Keratinocyte (primary cell): ENCODE measurements around the gene FEM1A. TPM values are rescaled to one million over a fixed set of nuclear protein-coding genes. Genes with fewer than 3 reads are reported as not detected.

Source experiments
- DNase-seq: peaks from one replicate; pipeline ENCODE4 v3.0.0-alpha.2; 2011; ENCODE audit warnings: low read depth, missing footprints, low spot score
- FAIRE-seq: peaks from 2 replicates; lab custom pipeline; 2011; peaks lifted over from hg19 to GRCh38; lab: Jason Lieb, UNC
- H2AFZ ChIP-seq: 2 replicates; pipeline ENCODE4 v1.6.0; 2012; ENCODE audit warnings: low read length, control low read depth, inconsistent platforms; ENCODE audit not compliant: control insufficient read depth
- H3K27ac ChIP-seq: 2 replicates; pipeline ENCODE4 v1.5.1; 2011; ENCODE audit warnings: low read length; ENCODE audit not compliant: control insufficient read depth, insufficient read depth
- H3K27me3 ChIP-seq: 3 replicates; pipeline ENCODE4 v1.6.0; 2011; ENCODE audit warnings: low read length; ENCODE audit not compliant: control insufficient read depth, insufficient read depth; ENCODE audit errors: extremely low read depth
- H3K36me3 ChIP-seq, 2 experiments: 2 replicates in 1 of 2; 3 replicates in 1 of 2; pipeline ENCODE4 v1.5.1; 2011; ENCODE audit warnings: low read length in 2 of 2, mild to moderate bottlenecking in 1 of 2; ENCODE audit not compliant: control insufficient read depth in 2 of 2, insufficient read depth in 2 of 2; ENCODE audit errors: extremely low read depth in 1 of 2
- H3K4me1 ChIP-seq: 3 replicates; pipeline ENCODE4 v1.5.1; 2011; ENCODE audit warnings: low read length; ENCODE audit not compliant: control insufficient read depth, insufficient read depth; ENCODE audit errors: extremely low read depth
- H3K4me2 ChIP-seq: 3 replicates; pipeline ENCODE4 v1.6.0; 2011; ENCODE audit warnings: low read depth, low read length; ENCODE audit not compliant: control insufficient read depth, insufficient read depth; ENCODE audit errors: extremely low read depth
- H3K4me3 ChIP-seq, 3 experiments: fragments of 200-600 bp in 1 of 3; sonication (generic) in 1 of 3; 2 replicates in 2 of 3; 3 replicates in 1 of 3; pipeline ENCODE4 v1.5.1; 2011 to 2016; ENCODE audit warnings: low read length in 3 of 3, mild to moderate bottlenecking in 3 of 3, control low read depth in 2 of 3, inconsistent platforms in 1 of 3, low read depth in 1 of 3, mixed read lengths in 1 of 3, mixed run types in 1 of 3, moderate library complexity in 1 of 3; ENCODE audit not compliant: control insufficient read depth in 2 of 3, insufficient read depth in 2 of 3; ENCODE audit errors: extremely low read depth in 1 of 3
- H3K79me2 ChIP-seq: 2 replicates; pipeline ENCODE4 v1.6.0; 2012; ENCODE audit warnings: low read length; ENCODE audit not compliant: control insufficient read depth, insufficient read depth
- H3K9ac ChIP-seq: 3 replicates; pipeline ENCODE4 v1.6.0; 2011; ENCODE audit warnings: low read length; ENCODE audit not compliant: control insufficient read depth, insufficient read depth; ENCODE audit errors: extremely low read depth
- H3K9me1 ChIP-seq: 3 replicates; pipeline ENCODE4 v1.6.0; 2011; ENCODE audit warnings: low read length; ENCODE audit not compliant: control insufficient read depth, insufficient read depth; ENCODE audit errors: extremely low read depth
- H3K9me3 ChIP-seq: 2 replicates; pipeline ENCODE4 v1.5.1; 2012; ENCODE audit warnings: low read depth, low read length; ENCODE audit not compliant: control insufficient read depth
- H4K20me1 ChIP-seq: 3 replicates; pipeline ENCODE4 v1.6.0; 2011; ENCODE audit warnings: low read length; ENCODE audit not compliant: control insufficient read depth, insufficient read depth; ENCODE audit errors: extremely low read depth
- EZH2 ChIP-seq: IDR thresholded peaks from one replicate; pipeline ENCODE4 v1.6.1; 2012; ENCODE audit warnings: inconsistent platforms, mild to moderate bottlenecking, low read length, moderate library complexity
- dilution Hi-C: fragments of 300-500 bp; cut with MboI; formaldehyde crosslinking; loops from one replicate; pipeline ENCODE4 v1.7.0; 2020; ENCODE audit warnings: low sequenced_read_pairs; ENCODE audit not compliant: extremely low pct_ligation_motif_present
- polyA plus RNA-seq, 5 experiments: library from polyadenylated mRNA; depleted of rRNA in 3 of 5; stranded (reverse) in 3 of 5; stranded (forward) in 1 of 5; unstranded in 1 of 5; fragments of >200 nt; gene quantifications; 1 replicate in 1 of 5; 2 replicates in 3 of 5; 3 replicates in 1 of 5; pipeline versions ENCODE4 v1.2.1 to v1.2.3, GENCODE V29; 2011 to 2012; ENCODE audit warnings: missing spikeins in 2 of 5, low read depth in 1 of 5, low replicate concordance in 1 of 5
- TF ChIP-seq, protein P1 (sequence below), 3 experiments: IDR thresholded peaks in 1 of 3; conservative IDR thresholded peaks in 1 of 3; optimal IDR thresholded peaks in 1 of 3; 2 replicates in 2 of 3; 3 replicates in 1 of 3; pipeline versions ENCODE3 to v1.5.1; 2011; ENCODE audit warnings: low read length in 3 of 3, mild to moderate bottlenecking in 3 of 3, moderate library complexity in 2 of 3, control low read depth in 1 of 3, inconsistent platforms in 1 of 3; ENCODE audit not compliant: insufficient read depth in 2 of 3; ENCODE audit errors: extremely low read depth in 1 of 3

FEM1A gene
- polyA plus RNA-seq, 1 donor (not counting 4 experiments of a cell fraction or from before 2014, with no cell fraction given), result 3.5 TPM

DNA sequence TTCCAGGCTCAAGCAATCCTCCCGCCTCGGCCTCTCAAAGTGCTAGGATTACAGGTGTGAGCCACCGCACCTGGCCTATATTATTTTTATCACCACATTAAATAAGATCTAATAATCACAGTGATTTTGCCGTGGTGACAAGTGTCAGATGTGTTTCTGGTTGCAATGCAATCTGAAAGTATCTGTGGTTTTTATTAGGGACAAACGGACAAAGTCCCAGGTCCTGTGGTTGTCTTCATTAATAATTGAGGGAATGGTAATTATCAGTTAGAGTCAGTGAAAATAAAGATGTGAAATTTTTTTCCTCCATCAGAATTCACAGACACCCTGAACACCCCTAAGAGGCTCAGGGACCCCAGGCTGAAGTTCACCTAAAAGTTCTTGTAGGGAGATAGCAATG is 41.2 kb downstream of the FEM1A start:
- FAIRE-seq, result no peak
- Histone ChIP-seq H3K9ac (no peak overlapping the region), H3K4me2 (no peak overlapping the region), H4K20me1 (no peaks in the 10 kb centered on the region), H3K27me3 (no peaks in the 10 kb centered on the region), H3K9me1 (no peaks in the 10 kb centered on the region), H3K36me3 (peaks cover 0 to 1% of the 10 kb centered on the region in 2 experiments), H2AFZ (no peak overlapping the region), H3K4me3 (no peak overlapping the region), H3K9me3 (no peaks in the 10 kb centered on the region), H3K4me1 (peaks cover 18% of the 10 kb centered on the region), H3K27ac (no peak overlapping the region), H3K79me2 (peaks cover 38% of the 10 kb centered on the region)
- DNase-seq, result no peak
- dilution Hi-C loops, result no loop called here
- TF ChIP-seq, protein P1, sequence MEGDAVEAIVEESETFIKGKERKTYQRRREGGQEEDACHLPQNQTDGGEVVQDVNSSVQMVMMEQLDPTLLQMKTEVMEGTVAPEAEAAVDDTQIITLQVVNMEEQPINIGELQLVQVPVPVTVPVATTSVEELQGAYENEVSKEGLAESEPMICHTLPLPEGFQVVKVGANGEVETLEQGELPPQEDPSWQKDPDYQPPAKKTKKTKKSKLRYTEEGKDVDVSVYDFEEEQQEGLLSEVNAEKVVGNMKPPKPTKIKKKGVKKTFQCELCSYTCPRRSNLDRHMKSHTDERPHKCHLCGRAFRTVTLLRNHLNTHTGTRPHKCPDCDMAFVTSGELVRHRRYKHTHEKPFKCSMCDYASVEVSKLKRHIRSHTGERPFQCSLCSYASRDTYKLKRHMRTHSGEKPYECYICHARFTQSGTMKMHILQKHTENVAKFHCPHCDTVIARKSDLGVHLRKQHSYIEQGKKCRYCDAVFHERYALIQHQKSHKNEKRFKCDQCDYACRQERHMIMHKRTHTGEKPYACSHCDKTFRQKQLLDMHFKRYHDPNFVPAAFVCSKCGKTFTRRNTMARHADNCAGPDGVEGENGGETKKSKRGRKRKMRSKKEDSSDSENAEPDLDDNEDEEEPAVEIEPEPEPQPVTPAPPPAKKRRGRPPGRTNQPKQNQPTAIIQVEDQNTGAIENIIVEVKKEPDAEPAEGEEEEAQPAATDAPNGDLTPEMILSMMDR (optimal IDR thresholded peaks at IDR 0.05 in 1 of 3, IDR thresholded peaks at IDR 0.05 in 1 of 3, conservative IDR thresholded peaks at IDR 0.05 in 1 of 3; ENCODE audit: extremely low read depth in 1 of 3, insufficient read depth in 2 of 3, low read length in 3 of 3), result no peak
- no peak for TF ChIP-seq EZH2

- FAIRE-seq, result no peak
- Histone ChIP-seq H3K4me2 (no peak overlapping the region), H3K9me3 (no peaks in the 10 kb centered on the region), H2AFZ (no peak overlapping the region), H3K27ac (no peak overlapping the region), H3K4me3 (no peak overlapping the region), H4K20me1 (no peaks in the 10 kb centered on the region), H3K4me1 (no peaks in the 10 kb centered on the region), H3K36me3 (peaks cover 14 to 18% of the 10 kb centered on the region in 2 experiments), H3K9me1 (no peaks in the 10 kb centered on the region), H3K9ac (no peak overlapping the region), H3K27me3 (no peaks in the 10 kb centered on the region), H3K79me2 (no peaks in the 10 kb centered on the region)
- TF ChIP-seq EZH2, result no peak
- TF ChIP-seq, protein P1 (optimal IDR thresholded peaks at IDR 0.05 in 1 of 3, IDR thresholded peaks at IDR 0.05 in 1 of 3, conservative IDR thresholded peaks at IDR 0.05 in 1 of 3; ENCODE audit: extremely low read depth in 1 of 3, insufficient read depth in 2 of 3, low read length in 3 of 3), result no peak
- dilution Hi-C loops, result no loop called here
- DNase-seq, result no peak
Measured at GRCh38 chr19:4839192-4839591, 47.7 kb downstream of the FEM1A start.
